Fibroblast of skin of right biceps (primary cell): Measurements from ENCODE around the gene CCDC63.
A peak's percentile ranks its signal among the peaks of the same experiment; 100 is the strongest.
"Not testable (repeated sequence)": the region's sequence is repeated elsewhere in the genome, so short reads cannot be mapped to it uniquely, and the experiment has no call there.

Source experiments
- DNase-seq: peaks from one replicate; pipeline ENCODE4 v3.0.0-alpha.2; 2013

CCDC63 gene

DNA sequence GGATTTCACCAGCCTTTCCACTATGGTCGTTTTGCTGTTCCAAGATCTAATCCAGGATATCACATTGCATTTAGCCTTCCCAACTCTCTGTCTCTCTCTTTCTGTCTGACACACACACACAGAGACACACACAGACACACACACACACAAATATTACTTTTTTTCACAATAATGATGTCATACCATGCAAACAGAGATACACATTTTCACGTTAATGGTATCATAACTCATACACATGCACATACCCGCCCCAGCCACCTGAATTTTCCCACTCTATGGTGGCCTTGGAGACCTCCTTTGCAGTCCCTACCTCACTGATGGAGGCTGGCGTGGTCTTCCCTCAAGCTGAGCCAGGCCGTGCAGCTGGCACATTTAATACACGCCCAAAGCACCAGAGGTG lies 80.8 kb downstream of the CCDC63 start:
- DNase-seq, result no peak

DNA sequence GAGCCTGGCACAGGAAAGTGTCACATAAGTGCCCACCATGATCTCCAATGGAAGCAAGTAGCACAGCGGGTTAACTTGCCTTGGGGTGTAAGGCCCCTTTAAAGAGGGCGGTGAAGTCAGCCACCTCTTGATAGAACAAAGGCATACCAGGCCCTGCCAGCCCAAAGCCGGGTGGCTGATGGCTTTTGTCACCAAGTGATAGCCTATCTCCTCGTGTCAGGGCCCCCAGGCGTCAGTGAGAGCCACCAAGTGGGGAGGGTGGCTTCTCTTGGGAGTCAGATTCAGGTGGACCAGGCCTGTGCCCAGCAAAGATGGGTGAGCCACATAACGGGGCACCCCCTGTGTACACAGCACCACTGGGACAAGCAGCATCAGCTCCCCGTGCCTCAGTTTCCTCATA lies 81.9 kb downstream of the CCDC63 start:
- DNase-seq, result no peak

DNA sequence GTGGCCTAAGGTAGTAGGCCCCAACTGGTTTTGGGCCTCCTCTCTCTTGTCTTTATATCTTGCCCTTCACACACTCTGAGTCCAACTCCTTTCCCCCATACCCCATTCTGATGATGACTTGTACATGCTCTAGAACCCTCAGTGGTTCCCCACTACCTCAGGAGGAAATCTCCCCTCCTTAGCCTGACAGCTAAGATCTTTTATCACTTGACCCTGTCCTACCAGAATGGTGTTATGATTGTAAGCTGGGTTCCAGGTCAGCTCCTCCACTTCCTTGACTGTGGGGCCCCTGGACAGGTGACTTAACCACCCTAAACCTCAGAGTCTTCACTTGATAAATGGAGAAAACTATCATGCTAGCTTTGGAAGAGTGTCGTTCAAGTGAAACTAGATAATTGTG lies 83.0 kb downstream of the CCDC63 start:
- DNase-seq, result no peak

DNA sequence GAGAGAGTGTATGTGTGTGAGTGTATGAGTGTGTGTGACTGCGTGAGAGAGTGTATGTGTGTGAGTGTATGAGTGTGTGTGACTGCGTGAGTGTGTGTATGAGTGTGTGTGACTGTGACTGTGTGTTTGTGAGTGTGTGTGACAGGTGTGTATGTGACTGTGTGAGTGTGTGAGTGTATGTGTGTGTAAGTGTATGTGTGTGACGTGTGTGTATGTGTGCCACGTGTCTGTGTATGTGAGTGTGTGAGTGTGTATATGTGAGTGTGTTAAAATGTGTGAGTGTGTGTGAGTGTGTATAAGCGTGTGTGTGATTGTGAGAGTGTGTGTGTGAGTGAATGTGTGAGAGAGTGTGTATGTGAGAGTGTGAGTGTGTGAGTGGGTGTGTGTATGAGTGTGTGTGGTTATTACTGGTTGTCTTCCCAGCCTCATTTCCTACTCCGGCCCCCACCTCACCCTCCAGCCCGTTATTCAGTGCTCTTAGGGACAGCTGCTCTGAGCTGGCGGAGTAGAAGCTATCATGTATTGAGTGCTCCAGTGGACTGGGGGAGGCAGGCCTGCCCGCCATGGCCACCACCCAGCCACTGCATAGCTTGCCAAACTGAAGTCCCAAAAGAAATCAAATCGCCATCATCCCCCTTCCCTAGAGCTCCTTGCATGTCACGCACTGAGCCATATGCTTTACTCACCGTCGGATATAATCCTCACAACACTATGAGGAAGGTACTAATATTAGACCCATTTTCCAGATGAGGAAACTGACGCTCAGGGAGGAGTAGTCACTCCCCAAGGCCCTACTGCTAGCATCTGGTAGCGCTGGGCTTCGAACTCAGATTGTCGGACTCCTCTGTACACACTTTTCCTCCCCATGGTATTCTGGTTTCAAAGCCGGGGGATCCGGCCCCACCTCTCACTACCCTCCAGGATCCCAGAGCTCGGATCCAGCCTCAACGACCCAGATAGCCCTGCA lies 83.8 kb downstream of the CCDC63 start:
- no peak for DNase-seq

DNA sequence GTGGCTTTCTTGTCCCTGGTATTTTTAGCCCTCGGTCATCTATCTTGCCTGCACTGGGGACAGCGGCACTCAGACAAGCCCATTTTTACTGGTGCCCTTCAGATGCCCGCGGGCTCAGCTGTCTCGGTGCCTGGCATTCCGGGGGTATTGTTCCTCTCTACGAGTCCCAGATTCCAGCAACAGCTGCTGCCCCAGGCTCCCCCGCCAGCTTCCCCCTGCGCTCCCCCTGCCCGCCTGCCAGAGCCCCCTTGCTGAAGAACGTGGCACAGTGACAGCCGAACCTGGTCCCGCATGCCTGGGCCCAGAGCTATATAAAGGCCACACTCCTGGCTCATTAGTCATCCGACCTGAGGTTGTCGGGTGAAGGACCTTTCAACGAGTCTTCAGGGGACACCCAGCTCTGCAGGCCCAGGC lies 84.5 kb downstream of the CCDC63 start:
- DNase-seq, result no peak

DNA sequence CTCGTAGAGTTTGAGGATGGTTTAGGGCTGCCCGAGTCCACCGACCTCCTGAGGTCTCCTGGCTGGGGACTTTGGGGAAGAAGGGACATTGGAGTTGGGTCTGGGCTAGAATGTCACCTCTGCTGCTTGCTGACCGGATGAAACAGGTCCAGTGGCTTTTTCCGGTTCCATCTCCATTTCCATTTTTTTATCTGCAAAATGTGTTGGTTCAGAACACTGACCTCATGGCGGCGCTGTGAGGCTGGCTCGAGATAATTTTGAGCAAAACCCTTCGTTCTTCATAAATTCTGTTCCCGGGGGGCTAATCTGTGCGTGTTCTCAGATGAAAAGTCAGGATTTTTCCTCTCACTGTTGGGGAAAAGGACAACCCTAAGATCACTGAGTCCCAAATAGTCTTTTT lies 85.3 kb downstream of the CCDC63 start:
- no peak for DNase-seq

DNA sequence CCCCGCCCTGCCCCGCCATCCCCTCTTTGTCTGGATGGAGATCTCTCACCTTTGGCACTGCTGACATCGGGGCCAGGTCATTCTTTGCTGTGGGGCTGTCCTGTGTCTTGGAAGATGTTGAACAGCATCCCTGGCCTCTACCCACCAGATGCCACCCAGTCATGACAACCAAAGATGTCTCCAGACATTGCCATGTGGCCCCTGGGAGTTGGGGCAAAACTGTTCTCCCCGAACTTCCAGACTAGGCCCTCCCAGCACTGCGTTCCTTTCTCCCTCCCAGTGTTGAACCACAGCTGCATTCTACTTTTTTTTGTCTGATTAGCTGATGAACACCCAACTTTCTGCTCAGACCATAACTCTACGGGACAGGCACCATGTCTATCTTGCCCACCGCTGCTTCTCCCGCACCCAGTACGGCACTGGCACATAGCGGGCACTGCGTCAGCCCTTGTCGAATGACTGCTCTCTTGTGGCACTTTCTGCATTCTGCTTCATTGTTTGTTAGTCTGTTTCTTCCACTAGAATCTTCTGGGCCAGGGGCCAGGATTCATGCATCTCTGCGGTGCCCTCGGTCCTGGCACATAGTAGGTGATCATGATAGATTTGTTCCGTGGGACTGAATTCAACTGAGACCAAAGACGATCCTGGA lies 86.7 kb downstream of the CCDC63 start:
- DNase-seq, result no peak

DNA sequence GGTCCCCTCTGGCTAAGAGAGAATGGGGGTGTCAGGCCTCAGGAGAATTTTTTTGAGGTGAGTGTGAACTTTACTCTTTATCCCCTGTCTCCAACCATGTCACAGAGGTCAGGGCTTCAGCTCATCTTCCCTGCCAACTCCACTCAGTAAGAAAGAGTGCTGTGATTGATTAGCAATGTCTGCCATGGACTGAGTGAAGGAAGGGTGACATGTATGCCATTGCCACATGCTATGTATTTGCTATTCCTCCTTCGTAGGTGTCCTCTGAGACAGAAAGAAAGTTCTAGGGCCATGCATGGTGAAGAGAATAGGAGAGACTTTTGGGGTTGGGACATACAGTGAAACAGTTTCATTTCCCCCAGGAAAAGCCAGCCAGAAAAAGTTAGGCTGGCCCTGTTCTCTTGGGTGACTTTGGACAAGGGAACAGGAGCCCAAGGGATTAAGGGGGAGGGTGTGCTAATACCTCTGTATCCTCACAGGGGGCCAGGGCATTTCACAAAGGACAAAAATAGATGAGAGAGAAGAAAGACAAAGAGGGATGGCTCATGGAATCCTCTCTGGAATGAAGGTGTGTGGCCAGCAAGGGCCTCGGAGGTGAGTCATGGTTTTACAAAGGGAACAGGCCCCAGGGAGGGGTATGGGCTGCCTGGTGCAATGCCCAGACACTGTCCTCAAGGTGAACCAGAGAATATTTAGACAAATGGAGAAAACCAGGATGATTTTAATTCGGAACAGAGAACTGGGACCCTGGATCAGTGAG lies 87.5 kb downstream of the CCDC63 start:
- DNase-seq, result peak; percentile 31

DNA sequence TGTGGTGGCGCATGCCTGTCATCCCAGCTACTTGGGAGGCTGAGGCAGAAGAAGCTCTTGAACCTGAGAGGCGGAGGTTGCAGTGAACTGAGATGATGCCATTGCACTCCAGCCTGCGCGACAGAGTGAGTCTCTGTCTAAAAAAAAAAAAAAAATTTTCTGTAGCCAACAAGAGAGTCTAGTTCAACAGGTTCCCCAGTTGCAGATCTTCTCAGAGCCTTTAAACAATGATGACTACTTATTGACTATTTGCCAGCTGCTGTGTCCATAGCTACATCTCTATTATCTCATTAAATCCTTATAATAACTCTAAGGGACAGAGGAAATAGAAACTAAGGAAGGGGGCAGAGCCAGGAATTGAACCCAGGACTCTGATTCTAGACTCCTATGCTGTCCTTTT lies 88.8 kb downstream of the CCDC63 start:
- no peak for DNase-seq

DNA sequence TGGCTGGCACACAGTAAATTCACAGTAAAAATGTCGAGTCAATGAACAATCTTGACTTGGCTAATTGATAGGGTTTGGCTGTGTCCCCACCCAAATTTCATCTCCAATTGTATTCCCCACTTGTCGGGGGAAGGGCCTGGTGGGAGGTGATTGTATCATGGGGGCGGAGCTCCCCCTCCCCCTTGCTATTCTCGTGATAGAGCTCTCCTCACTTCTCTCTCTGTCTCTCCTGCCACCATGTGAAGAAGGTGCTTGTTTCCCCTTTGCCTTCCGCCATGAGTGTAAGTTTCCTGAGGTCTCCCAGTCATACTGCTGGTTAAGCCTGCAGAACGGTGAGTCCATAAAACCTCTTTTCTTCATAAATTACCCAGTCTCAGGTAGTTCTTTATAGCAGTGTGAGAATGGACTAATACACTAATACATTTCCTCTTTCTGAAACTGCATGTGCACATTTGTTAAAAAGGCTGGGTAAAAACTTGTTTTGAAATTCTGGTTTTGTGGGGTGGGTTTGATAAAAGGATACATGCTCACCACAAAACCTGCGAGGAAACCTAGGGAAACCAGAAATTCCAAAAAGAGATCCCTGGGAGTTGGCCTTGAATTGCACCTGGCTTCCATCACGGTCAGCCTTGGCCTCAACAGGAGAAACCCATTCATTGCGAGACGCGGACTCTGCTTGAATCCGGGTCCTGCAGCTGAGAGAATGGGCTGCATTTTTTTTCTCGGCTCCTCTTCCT lies 89.7 kb downstream of the CCDC63 start:
- DNase-seq, result no peak

DNA sequence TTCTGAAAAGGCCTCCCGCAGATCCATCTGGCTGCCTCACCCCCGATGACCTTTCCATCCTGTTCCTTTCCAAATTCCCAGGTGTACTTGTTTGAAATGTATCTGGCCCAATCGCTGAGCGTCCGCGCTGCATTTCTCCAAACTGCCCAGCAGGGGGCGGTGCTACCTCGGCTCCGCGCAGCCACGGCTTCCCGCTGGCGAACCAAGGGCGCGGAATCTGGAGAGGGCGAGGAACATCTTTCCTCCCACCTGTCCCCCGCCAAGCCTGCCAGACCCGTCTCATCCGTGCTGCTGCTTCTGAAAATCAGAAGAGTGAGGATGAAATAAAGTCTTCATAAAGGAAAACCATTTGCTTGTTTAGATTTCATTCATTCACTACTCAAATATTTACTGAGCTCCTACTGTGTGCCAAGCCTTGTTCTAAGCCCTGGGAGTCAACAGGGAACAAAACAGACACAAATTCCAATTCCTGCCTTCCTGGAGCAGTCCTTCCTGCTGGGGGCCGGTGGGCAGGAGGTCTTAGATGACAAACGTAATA lies 90.4 kb downstream of the CCDC63 start:
- DNase-seq, result peak; percentile 32

DNA sequence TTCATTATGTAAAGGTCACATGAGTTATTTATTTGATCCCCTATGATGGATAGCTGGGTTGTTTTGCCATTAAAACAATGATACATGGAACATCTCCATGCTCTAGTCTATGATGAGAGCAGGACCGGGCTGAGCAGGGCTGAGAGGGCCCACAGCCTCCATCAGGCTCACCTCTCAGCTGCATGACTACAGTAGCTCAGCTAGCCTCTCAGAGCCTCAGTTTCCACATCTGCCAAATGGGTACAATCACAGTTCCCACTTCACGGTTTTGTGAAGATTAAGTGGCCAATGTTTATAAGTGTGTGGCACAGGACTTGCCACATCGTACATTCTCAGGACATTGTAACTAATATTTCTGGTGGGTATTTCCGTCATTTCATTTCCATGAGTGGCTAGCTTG lies 93.5 kb downstream of the CCDC63 start:
- DNase-seq, result no peak

DNA sequence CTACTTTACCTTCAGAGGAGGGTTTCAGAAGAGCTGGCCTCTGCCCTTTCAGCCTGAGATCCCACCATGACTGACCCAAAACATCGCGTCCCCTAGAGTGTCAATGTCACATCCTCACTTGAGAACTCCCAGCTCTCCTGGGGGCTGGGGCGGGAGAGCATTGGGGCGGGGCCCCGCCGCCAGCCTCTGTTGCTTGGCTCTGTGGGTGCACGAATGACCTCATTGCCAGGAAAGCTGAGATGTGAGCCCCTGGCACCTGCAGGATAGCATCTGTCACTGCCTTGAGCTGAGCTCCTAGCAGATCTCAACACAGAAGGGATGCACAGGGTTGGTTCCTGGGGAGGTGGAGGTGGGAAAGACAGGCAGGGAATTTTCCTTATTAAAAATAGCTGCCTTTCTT lies 94.1 kb downstream of the CCDC63 start:
- DNase-seq, result no peak

DNA sequence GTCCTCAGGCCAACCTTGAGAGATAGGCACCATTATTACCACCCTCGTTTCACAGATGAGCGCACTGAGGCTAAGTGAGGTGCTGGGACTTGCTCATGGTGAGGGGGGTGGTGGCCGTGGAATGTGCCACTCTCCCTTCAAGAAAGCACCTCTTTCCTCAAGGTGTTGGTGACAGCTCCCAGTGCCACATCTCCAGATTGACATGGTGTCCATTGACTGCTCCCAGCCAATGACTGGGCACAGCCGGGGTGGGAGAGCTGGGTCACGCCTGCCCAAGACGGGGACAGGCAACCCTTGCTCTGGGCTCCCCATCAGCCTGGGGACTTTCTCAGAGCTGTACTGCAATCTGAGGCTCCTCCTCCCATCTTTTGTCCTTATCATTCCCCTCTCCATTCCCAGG lies 94.6 kb downstream of the CCDC63 start:
- no peak for DNase-seq

DNA sequence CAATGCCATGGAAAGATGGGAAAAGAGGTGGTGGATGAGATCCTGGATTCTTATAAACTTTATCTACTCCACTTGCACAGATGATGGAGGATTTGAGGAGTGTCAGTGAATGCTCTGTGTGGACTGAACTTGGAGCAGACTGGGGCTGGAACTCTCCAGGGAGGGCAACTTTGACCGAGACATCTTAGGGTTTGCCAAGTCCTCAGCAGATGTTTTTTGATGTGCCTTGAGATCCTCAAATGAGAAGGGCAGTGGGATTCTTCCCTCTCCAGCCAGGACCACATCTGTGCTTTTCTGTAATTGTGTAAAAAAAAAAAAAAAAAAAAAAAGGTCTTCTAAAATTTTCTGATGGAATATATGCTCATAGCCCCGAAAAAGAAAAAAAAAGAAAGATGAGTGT lies 96.6 kb downstream of the CCDC63 start:
- DNase-seq, result no peak

DNA sequence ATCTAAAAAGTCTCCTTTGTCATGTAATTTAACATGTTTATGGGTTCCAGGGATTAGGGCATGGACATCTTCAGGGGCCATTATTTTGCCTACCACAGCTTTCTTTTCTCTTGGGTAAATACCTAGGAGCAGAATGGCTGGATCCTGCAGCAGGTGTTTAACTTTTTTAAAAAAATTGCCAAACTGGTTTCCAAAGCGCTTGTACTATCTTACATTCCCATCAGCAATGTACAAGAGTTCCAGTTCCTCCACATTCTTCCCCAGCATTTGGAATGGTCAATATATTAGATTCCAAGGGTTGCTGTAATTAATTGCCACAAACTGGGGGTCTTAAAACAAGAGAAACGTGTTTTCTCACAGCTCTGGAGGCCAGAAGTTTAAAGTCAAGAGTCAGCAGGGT lies 101.3 kb downstream of the CCDC63 start:
- DNase-seq, result no peak

DNA sequence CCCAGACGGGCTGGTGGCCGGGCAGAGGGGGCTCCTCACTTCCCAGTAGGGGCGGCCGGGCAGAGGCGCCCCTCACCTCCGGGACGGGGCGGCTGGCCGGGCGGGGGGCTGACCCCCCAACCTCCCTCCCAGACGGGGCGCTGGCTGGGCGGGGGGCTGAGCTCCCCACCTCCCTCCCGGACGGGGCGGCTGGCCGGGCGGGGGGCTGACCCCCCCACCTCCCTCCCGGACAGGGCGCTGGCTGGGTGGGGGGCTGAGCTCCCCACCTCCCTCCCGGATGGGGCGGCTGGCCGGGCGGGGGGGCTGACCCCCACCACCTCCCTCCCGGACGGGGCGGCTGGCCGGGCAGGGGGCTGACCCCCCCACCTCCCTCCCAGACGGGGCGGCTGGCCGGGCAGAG lies 103.7 kb downstream of the CCDC63 start:
- DNase-seq, result not testable (repeated sequence)

DNA sequence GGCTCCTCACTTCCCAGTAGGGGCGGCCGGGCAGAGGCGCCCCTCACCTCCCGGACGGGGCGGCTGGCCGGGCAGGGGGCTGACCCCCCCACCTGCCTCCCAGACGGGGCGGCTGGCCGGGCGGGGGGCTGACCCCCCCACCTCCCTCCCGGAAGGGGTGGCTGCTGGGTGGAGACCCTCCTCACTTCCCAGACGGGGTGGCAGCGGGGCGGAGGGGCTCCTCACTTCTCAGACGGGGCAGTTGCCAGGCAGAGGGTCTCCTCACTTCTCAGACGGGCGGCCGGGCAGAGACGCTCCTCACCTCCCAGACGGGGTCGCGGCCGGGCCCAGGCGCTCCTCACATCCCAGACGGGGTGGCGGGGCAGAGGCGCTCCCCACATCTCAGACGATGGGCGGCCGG lies 104.1 kb downstream of the CCDC63 start:
- DNase-seq, result not testable (repeated sequence)
